ENCODE data around the gene GALNT3. TPM values are rescaled to one million over a fixed set of nuclear protein-coding genes. Genes with fewer than 3 reads are reported as not detected.

The GALNT3 gene
- total and polyA plus RNA-seq, 2 of the 8 experiments (the other 6 are each of a cell fraction or from before 2014, with no cell fraction given) = 3.4 to 23.6 TPM

- no peaks in the 10 kb centered on the region for H4K20me1 ChIP-seq (replicated peaks in 1 of 2; ENCODE audit: control insufficient read depth in 1 of 2, insufficient read depth in 2 of 2, low read length in 2 of 2)
- H2BK120ac ChIP-seq (replicated peaks; ENCODE audit: low read depth, low read length) = no peak overlapping the region
- H3K27ac ChIP-seq (ENCODE audit: low read depth, low read length) = no peak overlapping the region
- no peak overlapping the region for H2BK5ac ChIP-seq (ENCODE audit: low read depth, low read length)
- H4K5ac ChIP-seq (ENCODE audit: insufficient read length, low read depth, low read length) = no peak overlapping the region
- H3K36me3 ChIP-seq (ENCODE audit: control insufficient read depth in 2 of 4, insufficient read depth in 4 of 4, low read length in 3 of 4) = peaks cover 0 to 30% (median 9%) of the 10 kb centered on the region in 4 experiments; a peak in 3 of 8 replicates
- no peak overlapping the region for H4K8ac ChIP-seq (ENCODE audit: extremely low read depth, insufficient read depth, low read length)
- no peak overlapping the region for H3K18ac ChIP-seq (ENCODE audit: extremely low read depth, low read length)
- peaks cover 5 to 6% of the 10 kb centered on the region in 2 experiments; a peak in 2 of 4 replicates for H3K9me3 ChIP-seq (ENCODE audit: insufficient read depth in 2 of 2, low read depth in 1 of 2, low read length in 1 of 2)
- H3K79me2 ChIP-seq (ENCODE audit: control insufficient read depth in 1 of 2, insufficient read depth in 2 of 2, low read length in 2 of 2) = peaks cover 0 to 99% of the 10 kb centered on the region in 2 experiments; a peak in 3 of 4 replicates
- H3K14ac ChIP-seq (ENCODE audit: insufficient read length) = no peak overlapping the region
- DNase-seq (ENCODE audit: low read depth in 1 of 2, low spot score in 2 of 2) (no peak), FAIRE-seq (no peak)
- no peak overlapping the region for H2BK12ac ChIP-seq (ENCODE audit: low read depth, low read length)
- H3K23ac ChIP-seq (ENCODE audit: insufficient read length) = no peak overlapping the region
- H3K56ac ChIP-seq (replicated peaks; ENCODE audit: insufficient read length, low read depth, low read length) = no peak overlapping the region
- no peaks in the 10 kb centered on the region for H3K27me3 ChIP-seq (replicated peaks in 1 of 4; ENCODE audit: control insufficient read depth in 3 of 4, extremely low read depth in 1 of 4, insufficient read depth in 3 of 4, low read length in 3 of 4)
- CTCF ChIA-PET (ENCODE audit: partially characterized antibody) = interaction anchor here (0.7 to 5.9 kb wide), 24 partner anchors 9 to 762 kb away, joined by 3 to 37 read pairs (median 6); partner anchors contain the start of gene GALNT3
- H3K4me2 ChIP-seq (ENCODE audit: insufficient read depth in 1 of 2, low read depth in 2 of 2, low read length in 2 of 2) = no peak overlapping the region
- no peak overlapping the region for H4K91ac ChIP-seq (replicated peaks; ENCODE audit: insufficient read length, low read length)
- no peak overlapping the region for H3K4ac ChIP-seq (replicated peaks; ENCODE audit: insufficient read length, low read depth, low read length)
- H3K4me3 ChIP-seq (ENCODE audit: extremely low read depth in 1 of 4, insufficient read depth in 2 of 4, low read depth in 3 of 4, low read length in 4 of 4) = no peak overlapping the region
- no peak overlapping the region for H2AK5ac ChIP-seq (ENCODE audit: low read depth, low read length)
- no peak overlapping the region for H3K9ac ChIP-seq (replicated peaks in 1 of 4; ENCODE audit: extremely low read depth in 1 of 4, low read depth in 3 of 4, low read length in 3 of 4)
- no peaks in the 10 kb centered on the region for H3K79me1 ChIP-seq (ENCODE audit: low read depth, low read length)
- H2BK15ac ChIP-seq (ENCODE audit: low read length) = no peak overlapping the region
- no peak overlapping the region for H2BK20ac ChIP-seq (ENCODE audit: low read length)
- POLR2A ChIA-PET (ENCODE audit: partially characterized antibody) = interaction anchor here (1.3 to 2.4 kb wide), 3 partner anchors 10 to 15 kb away, joined by 4 to 12 read pairs (median 8); partner anchors contain the start of gene GALNT3
- TF ChIP-seq RXRA (IDR thresholded peaks at IDR 0.05; ENCODE audit: insufficient read depth, low read depth, low read length) (no peak), JUN (IDR thresholded peaks at IDR 0.05; ENCODE audit: low read depth, low read length) (no peak), USF2 (IDR thresholded peaks at IDR 0.05; ENCODE audit: low read length) (no peak), SP1 (IDR thresholded peaks at IDR 0.05; ENCODE audit: low read depth, low read length) (no peak), NRF1 (IDR thresholded peaks at IDR 0.05; ENCODE audit: low read depth, low read length) (no peak), BRCA1 (IDR thresholded peaks at IDR 0.05; ENCODE audit: low read depth, low read length) (no peak), SUZ12 (IDR thresholded peaks at IDR 0.05; ENCODE audit: low read length) (no peak), HDAC2 (IDR thresholded peaks at IDR 0.05; ENCODE audit: borderline replicate concordance in 1 of 2, low read depth in 2 of 2, low read length in 2 of 2) (no peak), SIRT6 (IDR thresholded peaks at IDR 0.05; ENCODE audit: low read length) (no peak), KDM5A (IDR thresholded peaks at IDR 0.05; ENCODE audit: low read length) (no peak)
- H2AFZ ChIP-seq (ENCODE audit: low read length) = no peak overlapping the region
- no peaks in the 10 kb centered on the region for H3K23me2 ChIP-seq (ENCODE audit: low read depth, low read length)
- peaks cover 0 to 6% (median 5%) of the 10 kb centered on the region in 4 experiments; a peak in 5 of 7 replicates for H3K4me1 ChIP-seq (replicated peaks in 1 of 4; ENCODE audit: control insufficient read depth in 3 of 4, insufficient read depth in 4 of 4, low read length in 3 of 4)
Observed at GRCh38 chr2:165778187-165778556, 15.9 kb downstream of the GALNT3 start.
